ENCODE data around the gene ATP10B. TPM values are rescaled to one million over a fixed set of nuclear protein-coding genes. Genes with fewer than 3 reads are reported as not detected.
"Not testable (repeated sequence)": the region's sequence is repeated elsewhere in the genome, so short reads cannot be mapped to it uniquely, and the experiment has no call there.

Gene ATP10B
- total RNA-seq, 1 experiment from 2014 or later: 0.11 TPM

DNA sequence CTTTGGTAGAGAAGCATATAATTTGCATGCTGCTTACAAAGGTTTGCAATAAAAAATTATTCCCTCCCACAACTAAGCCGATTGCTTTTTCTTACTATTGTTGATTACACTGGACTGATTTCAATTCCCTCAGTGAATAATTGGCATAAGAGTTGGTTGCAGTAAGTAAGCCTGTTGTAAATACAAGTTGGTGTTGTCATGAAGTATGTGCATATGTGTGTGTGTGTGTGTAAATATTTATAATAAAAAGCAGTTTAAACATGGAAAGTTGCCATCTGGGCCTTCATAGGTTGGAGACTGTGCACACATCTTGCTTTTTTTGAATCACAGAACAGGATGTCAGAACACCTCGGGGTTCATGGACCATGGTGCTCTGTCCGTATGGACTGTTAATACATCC lies 131.2 kb downstream of the ATP10B start:
- POLR2A ChIA-PET: interaction anchor here (0.5 kb wide), 1 partner anchor 1320 kb away, joined by 7 read pairs; no protein-coding TSS in a partner anchor
- Mint-ChIP-seq H3K9me3 (no peaks in the 10 kb centered on the region), H3K27me3 (ENCODE audit: low read depth) (no peaks in the 10 kb centered on the region), H3K4me3 (no peak overlapping the region), H3K27ac (no peak overlapping the region), H3K36me3 (no peaks in the 10 kb centered on the region), H3K4me1 (peaks cover 3% of the 10 kb centered on the region)
- TF ChIP-seq FOXJ3 (CRISPR knock-in tag; IDR thresholded peaks at IDR 0.05; ENCODE audit: borderline replicate concordance) (no peak), TEAD1 (CRISPR knock-in tag; IDR thresholded peaks at IDR 0.05) (no peak), FOXP1 (CRISPR knock-in tag; IDR thresholded peaks at IDR 0.05; ENCODE audit: borderline replicate concordance) (no peak), ATF2 (CRISPR knock-in tag; IDR thresholded peaks at IDR 0.05; ENCODE audit: borderline replicate concordance, low read depth) (no peak), GABPB1 (CRISPR knock-in tag; IDR thresholded peaks at IDR 0.05) (no peak), ERG (CRISPR knock-in tag; IDR thresholded peaks at IDR 0.05) (no peak), MXD4 (CRISPR knock-in tag; IDR thresholded peaks at IDR 0.05; ENCODE audit: borderline replicate concordance) (no peak), NR2C2 (CRISPR knock-in tag; IDR thresholded peaks at IDR 0.05) (no peak), CREB1 (CRISPR knock-in tag; IDR thresholded peaks at IDR 0.05) (no peak), KAT7 (CRISPR knock-in tag; IDR thresholded peaks at IDR 0.05; ENCODE audit: borderline replicate concordance) (no peak), SMAD3 (CRISPR knock-in tag; IDR thresholded peaks at IDR 0.05; ENCODE audit: borderline replicate concordance) (no peak), ESRRA (CRISPR knock-in tag; IDR thresholded peaks at IDR 0.05; ENCODE audit: borderline replicate concordance) (no peak), NFE2L1 (CRISPR knock-in tag; IDR thresholded peaks at IDR 0.05) (no peak), SP1 (CRISPR knock-in tag; conservative IDR thresholded peaks at IDR 0.05) (no peak)
- TF ChIP-seq, protein P1, sequence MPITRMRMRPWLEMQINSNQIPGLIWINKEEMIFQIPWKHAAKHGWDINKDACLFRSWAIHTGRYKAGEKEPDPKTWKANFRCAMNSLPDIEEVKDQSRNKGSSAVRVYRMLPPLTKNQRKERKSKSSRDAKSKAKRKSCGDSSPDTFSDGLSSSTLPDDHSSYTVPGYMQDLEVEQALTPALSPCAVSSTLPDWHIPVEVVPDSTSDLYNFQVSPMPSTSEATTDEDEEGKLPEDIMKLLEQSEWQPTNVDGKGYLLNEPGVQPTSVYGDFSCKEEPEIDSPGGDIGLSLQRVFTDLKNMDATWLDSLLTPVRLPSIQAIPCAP (CRISPR knock-in tag; IDR thresholded peaks at IDR 0.05): no peak
- TF ChIP-seq, protein P2, sequence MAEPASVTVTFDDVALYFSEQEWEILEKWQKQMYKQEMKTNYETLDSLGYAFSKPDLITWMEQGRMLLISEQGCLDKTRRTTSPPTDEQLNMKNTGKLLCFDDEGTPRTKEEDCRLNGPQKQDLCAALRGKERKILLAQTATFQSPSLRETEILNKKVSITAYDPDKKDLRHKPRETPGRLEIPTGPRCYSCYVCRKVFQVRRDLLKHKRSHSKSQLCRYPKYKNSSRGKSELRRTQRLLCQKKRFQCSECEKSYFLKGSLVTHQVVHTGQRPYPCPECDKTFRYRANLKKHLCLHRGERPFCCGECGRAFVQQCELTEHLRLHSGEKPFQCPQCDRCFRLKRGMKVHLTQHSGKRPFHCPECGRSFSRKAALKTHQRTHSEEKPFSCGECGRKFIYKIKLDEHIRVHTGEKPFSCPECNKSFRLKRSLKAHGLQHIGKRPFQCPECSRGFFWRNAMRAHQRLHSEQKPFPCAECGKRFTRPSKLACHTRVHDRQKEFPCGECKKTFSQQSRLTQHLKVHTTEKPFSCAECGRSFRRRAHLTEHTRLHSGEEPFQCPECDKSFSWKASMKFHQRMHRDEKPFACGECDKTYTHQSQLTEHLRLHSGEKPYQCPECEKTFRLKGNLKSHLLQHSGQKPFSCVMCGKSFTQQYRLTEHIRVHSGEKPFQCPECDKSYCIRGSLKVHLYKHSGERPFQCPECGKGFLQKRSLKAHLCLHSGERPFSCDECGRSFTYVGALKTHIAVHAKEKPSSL (CRISPR knock-in tag; conservative IDR thresholded peaks at IDR 0.05): no peak
- TF ChIP-seq, protein P3, sequence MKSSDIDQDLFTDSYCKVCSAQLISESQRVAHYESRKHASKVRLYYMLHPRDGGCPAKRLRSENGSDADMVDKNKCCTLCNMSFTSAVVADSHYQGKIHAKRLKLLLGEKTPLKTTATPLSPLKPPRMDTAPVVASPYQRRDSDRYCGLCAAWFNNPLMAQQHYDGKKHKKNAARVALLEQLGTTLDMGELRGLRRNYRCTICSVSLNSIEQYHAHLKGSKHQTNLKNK (CRISPR knock-in tag; IDR thresholded peaks at IDR 0.05): no peak
- TF ChIP-seq, protein P4, sequence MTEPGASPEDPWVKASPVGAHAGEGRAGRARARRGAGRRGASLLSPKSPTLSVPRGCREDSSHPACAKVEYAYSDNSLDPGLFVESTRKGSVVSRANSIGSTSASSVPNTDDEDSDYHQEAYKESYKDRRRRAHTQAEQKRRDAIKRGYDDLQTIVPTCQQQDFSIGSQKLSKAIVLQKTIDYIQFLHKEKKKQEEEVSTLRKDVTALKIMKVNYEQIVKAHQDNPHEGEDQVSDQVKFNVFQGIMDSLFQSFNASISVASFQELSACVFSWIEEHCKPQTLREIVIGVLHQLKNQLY (CRISPR knock-in tag; IDR thresholded peaks at IDR 0.05): no peak
- ATAC-seq (no peak), DNase-seq (ENCODE audit: low spot score) (no peak)
- CTCF ChIA-PET: no interaction called here

- CTCF ChIA-PET; POLR2A ChIA-PET; DNase-seq (ENCODE audit: low spot score): not testable (repeated sequence)
Observed at GRCh38 chr5:160715508-160715907, 136.5 kb downstream of the ATP10B start.

More at GRCh38 chr5:160715508-160715907, 136.5 kb downstream of the ATP10B start:
- H3K36me3 Mint-ChIP-seq; H3K9me3 Mint-ChIP-seq; H3K27me3 Mint-ChIP-seq (ENCODE audit: low read depth); H3K4me3 Mint-ChIP-seq; ATAC-seq; H3K27ac Mint-ChIP-seq; H3K4me1 Mint-ChIP-seq: not testable (repeated sequence)

All from WTC11 (cell line).